Measurements from ENCODE around the gene SYCP2. TPM values are rescaled to one million over a fixed set of nuclear protein-coding genes. Genes with fewer than 3 reads are reported as not detected.

SYCP2 gene
- total and polyA plus RNA-seq, 2 experiments from 2014 or later = 1.1 to 1.5 TPM

DNA sequence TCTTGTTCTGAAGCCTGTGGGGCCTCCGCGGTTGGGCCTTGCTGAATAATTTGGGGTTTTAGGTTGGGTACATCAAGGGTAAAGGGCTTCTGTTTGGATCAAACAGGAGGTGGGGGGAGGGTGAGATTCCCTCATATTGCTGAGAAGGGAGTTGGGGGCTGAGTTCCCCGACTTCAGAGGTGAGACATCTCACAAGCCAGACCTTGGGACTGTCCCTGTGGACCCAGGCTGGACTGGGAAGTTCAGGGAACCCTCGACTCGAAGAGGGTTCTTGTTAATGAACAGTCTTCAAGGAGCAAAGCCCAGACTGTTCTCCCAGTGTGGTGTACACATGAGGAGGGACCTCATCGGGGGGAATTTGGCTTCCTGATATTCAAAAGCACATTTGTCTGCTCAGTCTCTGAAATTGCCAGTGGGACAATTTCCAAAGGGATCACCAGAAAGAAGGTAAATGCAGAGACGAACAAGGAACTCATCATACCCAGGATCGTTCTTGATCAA, 118.5 kb downstream of the SYCP2 start:
- WGBS (ENCODE audit: low lambda C conversion rate, missing lambda C conversion rate) = 88% methylated on average over 8 of the region's 8 CpGs
- H3K9me2 ChIP-seq (replicated peaks; ENCODE audit: insufficient read depth) = no peaks in the 10 kb centered on the region
- TF ChIP-seq EZH2phosphoT487 (IDR thresholded peaks at IDR 0.05; ENCODE audit: low read depth, severe bottlenecking, unreplicated experiment) = no peak
- H3K4me3 ChIP-seq = no peak overlapping the region
- no peak overlapping the region for H3K27ac ChIP-seq
- H3K9me3 ChIP-seq (ENCODE audit: low read depth) = no peaks in the 10 kb centered on the region
- no peaks in the 10 kb centered on the region for H3K4me1 ChIP-seq (ENCODE audit: insufficient read depth)
- DNase-seq (ENCODE audit: low spot score) = no peak
- no peaks in the 10 kb centered on the region for H3K79me2 ChIP-seq
- no peak overlapping the region for H3K4me2 ChIP-seq
- H3K27me3 ChIP-seq = no peaks in the 10 kb centered on the region
- H2AFZ ChIP-seq = no peak overlapping the region
- no peaks in the 10 kb centered on the region for H4K20me1 ChIP-seq (ENCODE audit: insufficient read depth, poor library complexity, severe bottlenecking)
- H3K36me3 ChIP-seq (replicated peaks; ENCODE audit: insufficient read depth, low read depth) = no peaks in the 10 kb centered on the region

DNA sequence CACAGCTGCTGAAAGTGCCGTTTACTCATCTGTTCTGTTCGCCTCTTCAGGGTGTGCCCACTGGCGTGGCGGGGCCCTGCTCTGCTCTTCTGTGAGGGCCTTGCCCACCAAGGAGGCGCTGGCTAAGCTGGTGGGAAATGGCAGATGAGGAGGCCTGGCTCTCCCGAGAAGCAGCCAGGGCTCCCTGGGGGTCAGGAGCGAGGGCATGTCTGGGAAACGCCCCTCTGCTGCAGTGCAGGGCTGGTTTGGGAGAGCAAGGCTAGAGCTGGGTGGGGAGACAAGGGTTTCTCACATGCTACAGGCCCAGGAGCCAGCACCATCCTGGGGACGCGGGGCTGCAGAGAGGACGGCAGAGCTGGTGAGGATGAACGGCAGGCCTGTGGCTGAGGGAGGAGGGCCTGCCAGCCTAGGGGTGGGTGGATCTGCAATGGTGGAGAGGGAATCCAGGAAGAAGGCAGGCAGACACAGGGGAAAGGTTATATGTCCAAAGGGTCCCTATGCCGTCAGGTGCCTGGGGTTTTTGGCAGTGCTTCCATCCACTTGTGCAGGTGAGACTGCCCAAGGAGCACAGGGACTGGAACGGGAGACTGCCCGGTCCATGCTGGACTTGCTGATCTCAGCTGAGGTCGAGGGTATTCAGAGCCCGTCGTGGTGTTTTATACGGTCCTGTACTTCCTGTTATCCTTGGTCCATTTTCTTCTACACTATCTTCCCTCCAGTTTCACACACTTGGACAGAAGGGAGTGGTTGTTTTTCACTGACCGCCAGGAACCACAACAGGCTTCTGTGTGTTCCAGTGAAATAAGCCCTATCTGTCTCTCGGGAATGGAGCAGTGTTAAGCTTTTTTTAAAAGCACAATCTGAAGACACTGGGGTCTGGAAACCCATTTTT, 119.2 kb downstream of the SYCP2 start:
- H3K4me2 ChIP-seq = no peak overlapping the region
- no peak for DNase-seq (ENCODE audit: low spot score)
- no peaks in the 10 kb centered on the region for H3K9me3 ChIP-seq (ENCODE audit: low read depth)
- H3K79me2 ChIP-seq = no peaks in the 10 kb centered on the region
- no peaks in the 10 kb centered on the region for H3K27me3 ChIP-seq
- no peaks in the 10 kb centered on the region for H4K20me1 ChIP-seq (ENCODE audit: insufficient read depth, poor library complexity, severe bottlenecking)
- TF ChIP-seq, protein P1, sequence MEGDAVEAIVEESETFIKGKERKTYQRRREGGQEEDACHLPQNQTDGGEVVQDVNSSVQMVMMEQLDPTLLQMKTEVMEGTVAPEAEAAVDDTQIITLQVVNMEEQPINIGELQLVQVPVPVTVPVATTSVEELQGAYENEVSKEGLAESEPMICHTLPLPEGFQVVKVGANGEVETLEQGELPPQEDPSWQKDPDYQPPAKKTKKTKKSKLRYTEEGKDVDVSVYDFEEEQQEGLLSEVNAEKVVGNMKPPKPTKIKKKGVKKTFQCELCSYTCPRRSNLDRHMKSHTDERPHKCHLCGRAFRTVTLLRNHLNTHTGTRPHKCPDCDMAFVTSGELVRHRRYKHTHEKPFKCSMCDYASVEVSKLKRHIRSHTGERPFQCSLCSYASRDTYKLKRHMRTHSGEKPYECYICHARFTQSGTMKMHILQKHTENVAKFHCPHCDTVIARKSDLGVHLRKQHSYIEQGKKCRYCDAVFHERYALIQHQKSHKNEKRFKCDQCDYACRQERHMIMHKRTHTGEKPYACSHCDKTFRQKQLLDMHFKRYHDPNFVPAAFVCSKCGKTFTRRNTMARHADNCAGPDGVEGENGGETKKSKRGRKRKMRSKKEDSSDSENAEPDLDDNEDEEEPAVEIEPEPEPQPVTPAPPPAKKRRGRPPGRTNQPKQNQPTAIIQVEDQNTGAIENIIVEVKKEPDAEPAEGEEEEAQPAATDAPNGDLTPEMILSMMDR (IDR thresholded peaks at IDR 0.05; ENCODE audit: poor library complexity) = no peak
- TF ChIP-seq EZH2 (IDR thresholded peaks at IDR 0.05; ENCODE audit: borderline replicate concordance) = no peak
- TF ChIP-seq EZH2phosphoT487 (IDR thresholded peaks at IDR 0.05; ENCODE audit: low read depth, severe bottlenecking, unreplicated experiment) = no peak
- no peaks in the 10 kb centered on the region for H3K36me3 ChIP-seq (replicated peaks; ENCODE audit: insufficient read depth, low read depth)
- H3K4me1 ChIP-seq (ENCODE audit: insufficient read depth) = no peaks in the 10 kb centered on the region
- no peak overlapping the region for H3K4me3 ChIP-seq
- WGBS (ENCODE audit: low lambda C conversion rate, missing lambda C conversion rate) = 86% methylated on average over 21 of the region's 21 CpGs
- H2AFZ ChIP-seq = no peak overlapping the region
- H3K27ac ChIP-seq = no peak overlapping the region
- no peaks in the 10 kb centered on the region for H3K9me2 ChIP-seq (replicated peaks; ENCODE audit: insufficient read depth)

Small RNAs within 50 kb of the gene (small RNA-seq; reads per million reads assigned to genes)
- not detected for gene RNU7-141P

Other genes with a start within 250 kb of the SYCP2 start
- 6.1 and 7.0 TPM in 2 replicates for gene PPP1R3D, start 6.7 kb upstream of the SYCP2 start, total RNA-seq
- gene PPP1R3D, start 6.7 kb upstream of the SYCP2 start, polyA plus RNA-seq = 3.2 and 3.4 TPM in 2 replicates
- gene FAM217B, start 6.8 kb upstream of the SYCP2 start, total RNA-seq = 10.9 and 14.7 TPM in 2 replicates
- 15.2 and 15.3 TPM in 2 replicates for gene FAM217B, start 6.8 kb upstream of the SYCP2 start, polyA plus RNA-seq
- gene CDH26, start 24.8 kb upstream of the SYCP2 start, total RNA-seq = 0.88 and 2.2 TPM in 2 replicates
- gene CDH26, start 24.8 kb upstream of the SYCP2 start, polyA plus RNA-seq = 0.96 and 2.3 TPM in 2 replicates